H1 (cell line): Measurements from ENCODE around the gene NOL4L. TPM values are rescaled to one million over a fixed set of nuclear protein-coding genes. Genes with fewer than 3 reads are reported as not detected.
"Not testable (repeated sequence)": the region's sequence is repeated elsewhere in the genome, so short reads cannot be mapped to it uniquely, and the experiment has no call there.

Experiments used
- CTCF ChIA-PET: fragments of 300-600 bp; sonication (Branson Sonifier 250); formaldehyde crosslinking; loops from one replicate; lab custom pipeline; 2021; ENCODE audit not compliant: partially characterized antibody; lab: Charles Lee
- POLR2A ChIA-PET: fragments of 300-600 bp; sonication (Branson Sonifier 250); formaldehyde crosslinking; loops from one replicate; lab custom pipeline; 2021; ENCODE audit warnings: inconsistent platforms; ENCODE audit not compliant: partially characterized antibody; lab: Charles Lee
- DNase-seq, 2 experiments: peaks; one replicate each; pipeline versions ENCODE4 v3.0.0 to v3.0.0-alpha.2; 2010 to 2022; ENCODE audit warnings: low spot score in 2 of 2, low read depth in 1 of 2, mixed read lengths in 1 of 2
- FAIRE-seq: peaks from 2 replicates; lab custom pipeline; 2011; peaks lifted over from hg19 to GRCh38; lab: Jason Lieb, UNC
- H2AFZ ChIP-seq: 2 replicates; pipeline ENCODE4 v1.8.1; 2012; ENCODE audit warnings: low read length, inconsistent platforms
- H2AK5ac ChIP-seq: 2 replicates; pipeline ENCODE4 v1.6.1; 2013; ENCODE audit warnings: low read depth, low read length
- H2BK120ac ChIP-seq: replicated peaks from 2 replicates; pipeline ENCODE3; 2013; ENCODE audit warnings: low read depth, low read length, inconsistent platforms
- H2BK12ac ChIP-seq: 2 replicates; pipeline ENCODE4 v1.6.1; 2013; ENCODE audit warnings: low read depth, low read length
- H2BK15ac ChIP-seq: 2 replicates; pipeline ENCODE4 v1.6.1; 2013; ENCODE audit warnings: low read length
- H2BK20ac ChIP-seq: 2 replicates; pipeline ENCODE4 v1.6.1; 2013; ENCODE audit warnings: low read length
- H2BK5ac ChIP-seq: 2 replicates; pipeline ENCODE4 v1.6.1; 2013; ENCODE audit warnings: low read depth, low read length
- H3K14ac ChIP-seq: 2 replicates; pipeline ENCODE4 v1.6.1; 2013; ENCODE audit warnings: inconsistent platforms; ENCODE audit not compliant: insufficient read length
- H3K18ac ChIP-seq: 2 replicates; pipeline ENCODE4 v1.6.1; 2013; ENCODE audit warnings: low read length; ENCODE audit errors: extremely low read depth
- H3K23ac ChIP-seq: 2 replicates; pipeline ENCODE4 v1.6.1; 2013; ENCODE audit warnings: inconsistent platforms; ENCODE audit not compliant: insufficient read length
- H3K23me2 ChIP-seq: 2 replicates; pipeline ENCODE4 v1.6.1; 2013; ENCODE audit warnings: low read depth, low read length
- H3K27ac ChIP-seq: 2 replicates; pipeline ENCODE4 v1.6.1; 2011; ENCODE audit warnings: low read depth, low read length, inconsistent platforms
- H3K27me3 ChIP-seq, 4 experiments: replicated peaks in 1 of 4; 1 replicate in 1 of 4; 2 replicates in 3 of 4; pipeline versions ENCODE4 v1.6.1 to v1.8.1; 2011 to 2013; ENCODE audit warnings: low read length in 3 of 4, mild to moderate bottlenecking in 3 of 4, inconsistent platforms in 2 of 4, mixed read lengths in 2 of 4, moderate library complexity in 1 of 4; ENCODE audit not compliant: control insufficient read depth in 3 of 4, insufficient read depth in 3 of 4; ENCODE audit errors: extremely low read depth in 1 of 4
- H3K36me3 ChIP-seq, 4 experiments: 2 replicates each; pipeline versions ENCODE4 v1.6.1 to v1.8.1; 2011 to 2013; ENCODE audit warnings: mild to moderate bottlenecking in 4 of 4, low read length in 3 of 4, moderate library complexity in 2 of 4, control low read depth in 1 of 4, inconsistent platforms in 1 of 4; ENCODE audit not compliant: insufficient read depth in 4 of 4, control insufficient read depth in 2 of 4
- H3K4ac ChIP-seq: replicated peaks from 2 replicates; pipeline ENCODE3; 2013; ENCODE audit warnings: low read length, low read depth, mixed read lengths, inconsistent platforms; ENCODE audit not compliant: insufficient read length
- H3K4me1 ChIP-seq, 4 experiments: replicated peaks in 1 of 4; 1 replicate in 1 of 4; 2 replicates in 3 of 4; pipeline versions ENCODE4 v1.6.1 to v1.8.1; 2011 to 2013; ENCODE audit warnings: low read length in 3 of 4, inconsistent platforms in 2 of 4, mixed read lengths in 1 of 4; ENCODE audit not compliant: insufficient read depth in 4 of 4, control insufficient read depth in 3 of 4
- H3K4me2 ChIP-seq, 2 experiments: 2 replicates each; pipeline versions ENCODE4 v1.6.1 to v1.8.1; 2011 to 2013; ENCODE audit warnings: low read depth in 2 of 2, low read length in 2 of 2, control low read depth in 1 of 2, inconsistent platforms in 1 of 2, mild to moderate bottlenecking in 1 of 2; ENCODE audit not compliant: insufficient read depth in 1 of 2
- H3K4me3 ChIP-seq, 4 experiments: fragments of 200-600, 300-600 bp in 1 of 4; sonication (generic), shearing (Covaris generic), sonication (Bioruptor Twin) in 1 of 4; 2 replicates each; pipeline versions ENCODE4 v1.5.1 to v1.8.1; 2011 to 2016; ENCODE audit warnings: low read length in 4 of 4, low read depth in 3 of 4, control low read depth in 2 of 4, inconsistent platforms in 2 of 4, mild to moderate bottlenecking in 2 of 4, mixed read lengths in 1 of 4, moderate library complexity in 1 of 4; ENCODE audit not compliant: insufficient read depth in 2 of 4; ENCODE audit errors: extremely low read depth in 1 of 4
- H3K56ac ChIP-seq: replicated peaks from 2 replicates; pipeline ENCODE3; 2013; ENCODE audit warnings: low read depth, mild to moderate bottlenecking, mixed read lengths, low read length, inconsistent platforms; ENCODE audit not compliant: insufficient read length
- H3K79me1 ChIP-seq: 2 replicates; pipeline ENCODE4 v1.6.1; 2013; ENCODE audit warnings: low read depth, low read length, control low read depth
- H3K79me2 ChIP-seq, 2 experiments: 2 replicates each; pipeline versions ENCODE4 v1.6.1 to v1.8.1; 2012 to 2013; ENCODE audit warnings: low read length in 2 of 2, mild to moderate bottlenecking in 2 of 2, inconsistent platforms in 1 of 2; ENCODE audit not compliant: insufficient read depth in 2 of 2, control insufficient read depth in 1 of 2
- H3K9ac ChIP-seq, 4 experiments: replicated peaks in 1 of 4; 1 replicate in 1 of 4; 2 replicates in 3 of 4; pipeline versions ENCODE4 v1.6.1 to v1.8.1; 2011 to 2013; ENCODE audit warnings: low read depth in 3 of 4, low read length in 3 of 4, control low read depth in 2 of 4, mild to moderate bottlenecking in 2 of 4, moderate library complexity in 2 of 4, inconsistent platforms in 1 of 4; ENCODE audit errors: extremely low read depth in 1 of 4
- H3K9me3 ChIP-seq, 2 experiments: 2 replicates each; pipeline versions ENCODE4 v1.6.1 to v1.8.1; 2012 to 2013; ENCODE audit warnings: mild to moderate bottlenecking in 2 of 2, moderate library complexity in 2 of 2, control low read depth in 1 of 2, inconsistent platforms in 1 of 2, low read depth in 1 of 2, low read length in 1 of 2, mixed read lengths in 1 of 2; ENCODE audit not compliant: insufficient read depth in 2 of 2
- H4K20me1 ChIP-seq, 2 experiments: replicated peaks in 1 of 2; 2 replicates each; pipeline versions ENCODE3 to v1.8.1; 2011 to 2013; ENCODE audit warnings: inconsistent platforms in 2 of 2, low read length in 2 of 2, mild to moderate bottlenecking in 1 of 2; ENCODE audit not compliant: insufficient read depth in 2 of 2, control insufficient read depth in 1 of 2
- H4K5ac ChIP-seq: 2 replicates; pipeline ENCODE4 v1.6.1; 2013; ENCODE audit warnings: low read length, low read depth, mixed read lengths, inconsistent platforms; ENCODE audit not compliant: insufficient read length
- H4K8ac ChIP-seq: 2 replicates; pipeline ENCODE4 v1.8.0; 2013; ENCODE audit warnings: mild to moderate bottlenecking, moderate library complexity, low read length, inconsistent platforms; ENCODE audit not compliant: insufficient read depth; ENCODE audit errors: extremely low read depth
- H4K91ac ChIP-seq: replicated peaks from 2 replicates; pipeline ENCODE3; 2013; ENCODE audit warnings: low read length, mixed read lengths, inconsistent platforms; ENCODE audit not compliant: insufficient read length
- WGBS, 2 experiments: shearing (Covaris generic) in 1 of 2; methylation state at CpG; one replicate each; pipeline versions ENCODE4 v1.1.6 to v1.1.7; 2013 to 2015; ENCODE audit warnings: low lambda C conversion rate in 2 of 2, mixed read lengths in 2 of 2, inconsistent platforms in 1 of 2, low coverage in 1 of 2, missing lambda C conversion rate in 1 of 2; ENCODE audit not compliant: insufficient replicate concordance in 2 of 2, insufficient coverage in 1 of 2, insufficient read length in 1 of 2; ENCODE audit errors: extremely low coverage in 1 of 2, missing lambda C conversion rate in 1 of 2; 5-methylcytosine and 5-hydroxymethylcytosine counted together
- polyA plus RNA-seq, 7 experiments: library from polyadenylated mRNA; depleted of rRNA in 3 of 7; stranded (reverse) in 5 of 7; unstranded in 2 of 7; fragments of >200 nt in 5 of 7; fragments of 200-250 nt in 2 of 7; gene quantifications; 1 replicate in 5 of 7; 2 replicates in 1 of 7; 4 replicates in 1 of 7; pipeline versions ENCODE4 v1.2.1 to v1.2.3, GENCODE V29; 2011 to 2013; ENCODE audit warnings: missing spikeins in 2 of 7, mixed read lengths in 2 of 7
- total RNA-seq: library from RNA; stranded (reverse); fragmentation: NEBNext Ultra II Directional; extraction: Animal tissue kit (Norgen Biotek cat#: 25700); gene quantifications from 2 replicates; pipeline ENCODE4 v1.2.1, GENCODE V29; 2021

Gene NOL4L
- total and polyA plus RNA-seq, 2 of the 8 experiments (the other 6 are each of a cell fraction or from before 2014, with no cell fraction given), result 15.3 to 23.7 TPM

DNA sequence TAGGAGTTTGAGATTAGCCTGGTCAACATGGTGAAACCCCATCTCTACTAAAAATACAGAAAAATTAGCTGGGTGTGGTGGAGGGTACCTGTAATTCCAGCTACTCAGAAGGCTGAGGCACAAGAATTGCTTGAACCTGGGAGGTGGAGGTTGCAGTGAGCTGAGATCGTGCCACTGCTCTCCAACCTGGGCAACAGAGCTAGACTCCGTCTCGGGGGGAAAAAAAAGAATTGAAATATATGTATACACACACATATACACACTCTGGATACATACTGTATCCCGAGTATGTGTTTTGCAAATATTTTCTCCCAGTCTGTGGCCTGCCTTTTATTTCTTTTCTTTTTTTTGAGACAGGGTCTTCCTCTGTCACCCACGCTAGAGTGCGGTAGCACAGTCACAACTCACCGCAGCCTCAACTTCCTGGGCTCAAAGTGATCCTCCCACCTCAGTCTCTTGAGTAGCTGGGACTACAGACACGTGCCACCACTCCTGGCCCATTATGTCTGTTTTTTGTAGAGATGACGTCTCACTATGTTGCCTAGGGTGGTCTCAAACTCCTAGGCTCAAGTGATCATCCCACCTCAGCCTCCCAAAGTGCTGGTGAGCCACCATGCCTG lies 177.9 kb downstream of the NOL4L start:
- WGBS, 2 experiments, result 89% methylated on average over 9 of the region's 9 CpGs; no CpG with 5 or more reads in 1 of the 2 experiments
- not testable (repeated sequence) for H3K9me3 ChIP-seq, H3K14ac ChIP-seq, H3K18ac ChIP-seq, H2BK20ac ChIP-seq, H2BK15ac ChIP-seq, H4K91ac ChIP-seq, H2BK120ac ChIP-seq, H2BK5ac ChIP-seq, H3K4ac ChIP-seq, H3K27ac ChIP-seq, H4K8ac ChIP-seq, DNase-seq, H4K5ac ChIP-seq, H3K4me1 ChIP-seq, H3K36me3 ChIP-seq, H3K79me1 ChIP-seq, H2AK5ac ChIP-seq, H3K9ac ChIP-seq, H3K4me3 ChIP-seq, H3K79me2 ChIP-seq, FAIRE-seq, H3K23me2 ChIP-seq, H3K27me3 ChIP-seq, H2AFZ ChIP-seq, H2BK12ac ChIP-seq, H3K4me2 ChIP-seq, H4K20me1 ChIP-seq, H3K23ac ChIP-seq, H3K56ac ChIP-seq
- ChIA-PET CTCF (interaction anchor here (1.5 kb wide), 1 partner anchor 17 kb away, joined by 3 read pairs; no protein-coding TSS in a partner anchor), POLR2A (interaction anchor here (1.2 kb wide), 1 partner anchor 16 kb away, joined by 5 read pairs; no protein-coding TSS in a partner anchor)
